ENCODE results near the gene ADCY4. TPM values are rescaled to one million over a fixed set of nuclear protein-coding genes. Genes with fewer than 3 reads are reported as not detected.
A peak's percentile ranks its signal among the peaks of the same experiment; 100 is the strongest.

Gene ADCY4
- total RNA-seq, 4 donors from 2014 or later = 3.1 to 23.1 (median 11.7) TPM

DNA sequence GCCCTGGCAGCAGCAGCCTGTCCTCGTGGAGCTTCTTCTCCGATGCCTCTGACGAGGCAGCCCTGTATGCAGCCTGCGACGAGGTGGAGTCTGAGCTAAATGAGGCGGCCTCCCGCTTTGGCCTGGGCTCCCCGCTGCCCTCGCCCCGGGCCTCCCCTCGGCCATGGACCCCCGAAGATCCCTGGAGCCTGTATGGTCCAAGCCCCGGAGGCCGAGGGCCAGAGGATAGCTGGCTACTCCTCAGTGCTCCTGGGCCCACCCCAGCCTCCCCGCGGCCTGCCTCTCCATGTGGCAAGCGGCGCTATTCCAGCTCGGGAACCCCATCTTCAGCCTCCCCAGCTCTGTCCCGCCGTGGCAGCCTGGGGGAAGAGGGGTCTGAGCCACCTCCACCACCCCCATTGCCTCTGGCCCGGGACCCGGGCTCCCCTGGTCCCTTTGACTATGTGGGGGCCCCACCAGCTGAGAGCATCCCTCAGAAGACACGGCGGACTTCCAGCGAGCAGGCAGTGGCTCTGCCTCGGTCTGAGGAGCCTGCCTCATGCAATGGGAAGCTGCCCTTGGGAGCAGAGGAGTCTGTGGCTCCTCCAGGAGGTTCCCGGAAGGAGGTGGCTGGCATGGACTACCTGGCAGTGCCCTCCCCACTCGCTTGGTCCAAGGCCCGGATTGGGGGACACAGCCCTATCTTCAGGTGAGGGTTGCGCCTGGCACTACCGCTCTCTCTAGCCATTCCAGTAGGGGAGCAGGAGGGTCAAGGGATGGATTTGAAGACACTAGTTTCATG lies 35.2 kb upstream of the ADCY4 start:
- no peak for DNase-seq
- intact Hi-C loops (cut with DNase I) = loop anchor here (5.0 kb wide), 1 partner anchor 62 kb away; no protein-coding TSS in a partner anchor
- WGBS, 2 donors = 76% methylated on average over 5 of the region's 32 CpGs; no CpG with 5 or more reads in 1 of the 2 donors
- peaks cover 0 to 19% (median 0%) of the 10 kb centered on the region in 4 donors for H3K27me3 ChIP-seq
- H3K36me3 ChIP-seq = peaks cover 0 to 22% (median 0%) of the 10 kb centered on the region in 3 donors
- peaks cover 22 to 81% (median 24%) of the 10 kb centered on the region in 3 donors for H3K4me1 ChIP-seq
- TF ChIP-seq POLR2A (IDR thresholded peaks at IDR 0.05) = no peak
- TF ChIP-seq CTCF (IDR thresholded peaks at IDR 0.05) = no peak
- H3K4me3 ChIP-seq = peak overlapping the region in 2 of 4 donors; percentile 62 to 74
- H3K9me3 ChIP-seq = no peaks in the 10 kb centered on the region
- peak overlapping the region in 3 of 4 donors; percentile 39 to 96 (median 93) for H3K27ac ChIP-seq

DNA sequence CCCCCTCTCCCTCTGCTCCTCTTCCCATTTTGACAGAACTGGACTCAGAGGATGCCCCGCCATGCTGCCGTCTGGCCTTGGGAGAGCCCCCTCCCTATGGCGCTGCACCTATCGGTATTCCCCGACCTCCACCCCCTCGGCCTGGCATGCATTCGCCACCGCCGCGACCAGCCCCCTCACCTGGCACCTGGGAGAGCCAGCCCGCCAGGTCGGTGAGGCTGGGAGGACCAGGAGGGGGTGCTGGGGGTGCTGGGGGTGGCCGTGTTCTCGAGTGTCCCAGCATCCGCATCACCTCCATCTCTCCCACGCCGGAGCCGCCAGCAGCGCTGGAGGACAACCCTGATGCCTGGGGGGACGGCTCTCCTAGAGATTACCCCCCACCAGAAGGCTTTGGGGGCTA lies 34.6 kb upstream of the ADCY4 start:
- whole genome bisulfite sequencing, 2 donors = 80 to 86% methylated on average over 5 to 10 of the region's 20 CpGs
- TF ChIP-seq CTCF (IDR thresholded peaks at IDR 0.05) (no peak), POLR2A (IDR thresholded peaks at IDR 0.05) (no peak)
- peak overlapping the region in 3 of 4 donors; percentile 62 to 74 (median 62) for H3K4me3 ChIP-seq
- intact Hi-C loops (cut with DNase I) = loop anchor here (5.0 kb wide), 1 partner anchor 63 kb away; no protein-coding TSS in a partner anchor
- peaks cover 0 to 19% (median 0%) of the 10 kb centered on the region in 4 donors for H3K27me3 ChIP-seq
- peaks cover 24 to 86% (median 24%) of the 10 kb centered on the region in 3 donors for H3K4me1 ChIP-seq
- peaks cover 0 to 16% (median 0%) of the 10 kb centered on the region in 3 donors for H3K36me3 ChIP-seq
- H3K9me3 ChIP-seq = no peaks in the 10 kb centered on the region
- H3K27ac ChIP-seq = peak overlapping the region; percentile 81 to 96 (median 92)
- DNase-seq = no peak

GRCh38 chr14:24368562-24369252 lies 33.8 kb upstream of the ADCY4 start:
- DNase-seq = no peak
- H3K27me3 ChIP-seq = peaks cover 0 to 19% (median 0%) of the 10 kb centered on the region in 4 donors
- H3K4me3 ChIP-seq = peak overlapping the region; percentile 23 to 74 (median 62)
- peak overlapping the region; percentile 81 to 96 (median 92) for H3K27ac ChIP-seq
- WGBS, 2 donors = 0% methylated on average over 4 of the region's 52 CpGs; no CpG with 5 or more reads in 1 of the 2 donors
- H3K36me3 ChIP-seq = peaks cover 0 to 9% (median 0%) of the 10 kb centered on the region in 3 donors
- intact Hi-C loops (cut with DNase I) = loop anchor here (5.0 kb wide), 1 partner anchor 64 kb away; no protein-coding TSS in a partner anchor
- peaks cover 24 to 86% (median 24%) of the 10 kb centered on the region in 3 donors for H3K4me1 ChIP-seq
- TF ChIP-seq POLR2A (IDR thresholded peaks at IDR 0.05) (peak in 1 of 4 donors; percentile 44), CTCF (IDR thresholded peaks at IDR 0.05) (no peak)
- H3K9me3 ChIP-seq = no peaks in the 10 kb centered on the region

GRCh38 chr14:24368212-24368561 lies 33.3 kb upstream of the ADCY4 start:
- peak overlapping the region; percentile 81 to 96 (median 92) for H3K27ac ChIP-seq
- WGBS, 2 donors = 0 to 2% methylated on average over 8 to 12 of the region's 15 CpGs
- H3K27me3 ChIP-seq = peaks cover 0 to 19% (median 0%) of the 10 kb centered on the region in 4 donors
- H3K36me3 ChIP-seq = peaks cover 0 to 4% (median 0%) of the 10 kb centered on the region in 3 donors
- H3K4me3 ChIP-seq = peak overlapping the region; percentile 23 to 74 (median 62)
- no peak for DNase-seq
- no peaks in the 10 kb centered on the region for H3K9me3 ChIP-seq
- intact Hi-C loops (cut with DNase I) = loop anchor here (5.0 kb wide), 1 partner anchor 64 kb away; no protein-coding TSS in a partner anchor
- TF ChIP-seq CTCF (IDR thresholded peaks at IDR 0.05) (no peak), POLR2A (IDR thresholded peaks at IDR 0.05) (no peak)
- peaks cover 24 to 84% (median 24%) of the 10 kb centered on the region in 3 donors for H3K4me1 ChIP-seq

Data from esophagus squamous epithelium (tissue), 5 donors.